Ureter (tissue), 1 donor: ENCODE measurements around the gene ARHGAP22. TPM values are rescaled to one million over a fixed set of nuclear protein-coding genes. Genes with fewer than 3 reads are reported as not detected.
A peak's percentile ranks its signal among the peaks of the same experiment; 100 is the strongest.

Experiments used
- DNase-seq: peaks from one replicate; pipeline ENCODE4 v3.0.0-alpha.2; 2020; ENCODE audit warnings: low spot score
- total RNA-seq: library from RNA; stranded (reverse); gene quantifications from one replicate; pipeline ENCODE4 v1.2.4, GENCODE V29; 2023
- donor health status: DM: yes; HTN: yes; CAD: no.

Gene ARHGAP22
- total RNA-seq, 1 donor from 2014 or later: 4.6 TPM

- no peak for DNase-seq
Observed at GRCh38 chr10:48587819-48588218, 17.1 kb downstream of the ARHGAP22 start.

GRCh38 chr10:48587101-48587500 is 17.8 kb downstream of the ARHGAP22 start:
- DNase-seq: no peak

- no peak for DNase-seq
Observed at GRCh38 chr10:48582970-48583369, 21.9 kb downstream of the ARHGAP22 start.

GRCh38 chr10:48580236-48580635 is 24.6 kb downstream of the ARHGAP22 start:
- DNase-seq: no peak

- no peak for DNase-seq
Observed at GRCh38 chr10:48579251-48579960, 25.5 kb downstream of the ARHGAP22 start.

- DNase-seq: no peak
Observed at GRCh38 chr10:48577158-48577557, 27.7 kb downstream of the ARHGAP22 start.

GRCh38 chr10:48576501-48576900 is 28.4 kb downstream of the ARHGAP22 start:
- DNase-seq: no peak

GRCh38 chr10:48575901-48576300 is 29.0 kb downstream of the ARHGAP22 start:
- no peak for DNase-seq

GRCh38 chr10:48574817-48575380 is 30.0 kb downstream of the ARHGAP22 start:
- DNase-seq: no peak

- no peak for DNase-seq
Observed at GRCh38 chr10:48574322-48574796, 30.5 kb downstream of the ARHGAP22 start.

- no peak for DNase-seq
Observed at GRCh38 chr10:48573045-48573444, 31.8 kb downstream of the ARHGAP22 start.

- no peak for DNase-seq
Observed at GRCh38 chr10:48572414-48572813, 32.5 kb downstream of the ARHGAP22 start.

GRCh38 chr10:48568546-48568945 is 36.3 kb downstream of the ARHGAP22 start:
- DNase-seq: peak; percentile 19

GRCh38 chr10:48568131-48568530 is 36.7 kb downstream of the ARHGAP22 start:
- peak; percentile 12 for DNase-seq

- DNase-seq: no peak
Observed at GRCh38 chr10:48567346-48567745, 37.5 kb downstream of the ARHGAP22 start.

- DNase-seq: peak; percentile 13
Observed at GRCh38 chr10:48564466-48565160, 40.3 kb downstream of the ARHGAP22 start.

GRCh38 chr10:48557511-48558123 is 47.3 kb downstream of the ARHGAP22 start:
- DNase-seq: peak; percentile 38

GRCh38 chr10:48556713-48557112 is 48.2 kb downstream of the ARHGAP22 start:
- DNase-seq: peak; percentile 19

- peak; percentile 12 for DNase-seq
Observed at GRCh38 chr10:48556065-48556464, 48.8 kb downstream of the ARHGAP22 start.

GRCh38 chr10:48555310-48556042 is 49.4 kb downstream of the ARHGAP22 start:
- peak; percentile 18 for DNase-seq

GRCh38 chr10:48554656-48555055 is 50.2 kb downstream of the ARHGAP22 start:
- DNase-seq: no peak

- no peak for DNase-seq
Observed at GRCh38 chr10:48554246-48554645, 50.6 kb downstream of the ARHGAP22 start.
